HUES6 (cell line): ENCODE data around the gene VGLL3.
A peak's percentile ranks its signal among the peaks of the same experiment; 100 is the strongest.

Experiments
- H3K27ac ChIP-seq: 2 replicates; pipeline ENCODE4 v1.7.0; 2013; ENCODE audit warnings: low read depth, mild to moderate bottlenecking, low read length, inconsistent platforms
- H3K27me3 ChIP-seq: 2 replicates; pipeline ENCODE4 v1.6.1; 2013; ENCODE audit warnings: low read length; ENCODE audit not compliant: control insufficient read depth, insufficient read depth
- H3K36me3 ChIP-seq: 2 replicates; pipeline ENCODE4 v1.6.1; 2013; ENCODE audit warnings: low read length; ENCODE audit not compliant: control insufficient read depth, insufficient read depth
- H3K4me1 ChIP-seq: 2 replicates; pipeline ENCODE4 v1.6.1; 2013; ENCODE audit warnings: low read length; ENCODE audit not compliant: control insufficient read depth, insufficient read depth
- H3K4me3 ChIP-seq: 2 replicates; pipeline ENCODE4 v1.5.1; 2013; ENCODE audit warnings: low read depth, low read length
- H3K9ac ChIP-seq: one replicate; pipeline ENCODE4 v1.6.1; 2013; ENCODE audit warnings: mild to moderate bottlenecking, low read length
- H3K9me3 ChIP-seq: 2 replicates; pipeline ENCODE4 v1.6.1; 2013; ENCODE audit warnings: low read depth, low read length; ENCODE audit not compliant: control insufficient read depth, insufficient read depth

The VGLL3 gene

GRCh38 chr3:86921971-86922680 is 68.8 kb downstream of the VGLL3 start:
- no peaks in the 10 kb centered on the region for H3K9me3 ChIP-seq
- H3K9ac ChIP-seq, result no peak overlapping the region
- H3K4me3 ChIP-seq, result no peak overlapping the region
- no peaks in the 10 kb centered on the region for H3K36me3 ChIP-seq
- H3K27ac ChIP-seq, result no peak overlapping the region
- no peaks in the 10 kb centered on the region for H3K27me3 ChIP-seq
- H3K4me1 ChIP-seq, result no peaks in the 10 kb centered on the region; the same call in 1 of the 2 replicates

- no peak overlapping the region for H3K9ac ChIP-seq
- no peaks in the 10 kb centered on the region for H3K9me3 ChIP-seq
- no peaks in the 10 kb centered on the region for H3K27me3 ChIP-seq
- no peaks in the 10 kb centered on the region for H3K4me1 ChIP-seq
- H3K27ac ChIP-seq, result no peak overlapping the region
- no peaks in the 10 kb centered on the region for H3K36me3 ChIP-seq
- H3K4me3 ChIP-seq, result no peak overlapping the region
These were observed 76.3 kb downstream of the VGLL3 start for GRCh38 chr3:86914670-86915069.

GRCh38 chr3:86913160-86913559 is 77.8 kb downstream of the VGLL3 start:
- Histone ChIP-seq H3K9me3 (no peaks in the 10 kb centered on the region), H3K4me3 (no peak overlapping the region), H3K9ac (no peak overlapping the region), H3K27me3 (no peaks in the 10 kb centered on the region), H3K27ac (no peak overlapping the region), H3K4me1 (no peaks in the 10 kb centered on the region), H3K36me3 (no peaks in the 10 kb centered on the region)

GRCh38 chr3:86895202-86895601 is 95.7 kb downstream of the VGLL3 start:
- H3K4me1 ChIP-seq, result peaks cover 15% of the 10 kb centered on the region; the same call in 1 of the 2 replicates
- H3K36me3 ChIP-seq, result no peaks in the 10 kb centered on the region
- no peak overlapping the region for H3K4me3 ChIP-seq
- no peaks in the 10 kb centered on the region for H3K9me3 ChIP-seq
- H3K9ac ChIP-seq, result no peak overlapping the region
- no peak overlapping the region for H3K27ac ChIP-seq
- H3K27me3 ChIP-seq, result no peaks in the 10 kb centered on the region

- Histone ChIP-seq H3K9ac (no peak overlapping the region), H3K27ac (peak overlapping the region; percentile 74)
These were observed 100.1 kb downstream of the VGLL3 start for GRCh38 chr3:86890741-86891396.

More at GRCh38 chr3:86890741-86891396, 100.1 kb downstream of the VGLL3 start:
- no peaks in the 10 kb centered on the region for H3K27me3 ChIP-seq
- no peaks in the 10 kb centered on the region for H3K36me3 ChIP-seq
- H3K4me3 ChIP-seq, result 0 out of 2 replicates have a peak overlapping the region, but pooled peaks have one; percentile 2
- H3K9me3 ChIP-seq, result no peaks in the 10 kb centered on the region
- peaks cover 19% of the 10 kb centered on the region for H3K4me1 ChIP-seq
